ENCODE measurements around the gene MGAT2.
A peak's percentile ranks its signal among the peaks of the same experiment; 100 is the strongest.

Gene MGAT2

DNA sequence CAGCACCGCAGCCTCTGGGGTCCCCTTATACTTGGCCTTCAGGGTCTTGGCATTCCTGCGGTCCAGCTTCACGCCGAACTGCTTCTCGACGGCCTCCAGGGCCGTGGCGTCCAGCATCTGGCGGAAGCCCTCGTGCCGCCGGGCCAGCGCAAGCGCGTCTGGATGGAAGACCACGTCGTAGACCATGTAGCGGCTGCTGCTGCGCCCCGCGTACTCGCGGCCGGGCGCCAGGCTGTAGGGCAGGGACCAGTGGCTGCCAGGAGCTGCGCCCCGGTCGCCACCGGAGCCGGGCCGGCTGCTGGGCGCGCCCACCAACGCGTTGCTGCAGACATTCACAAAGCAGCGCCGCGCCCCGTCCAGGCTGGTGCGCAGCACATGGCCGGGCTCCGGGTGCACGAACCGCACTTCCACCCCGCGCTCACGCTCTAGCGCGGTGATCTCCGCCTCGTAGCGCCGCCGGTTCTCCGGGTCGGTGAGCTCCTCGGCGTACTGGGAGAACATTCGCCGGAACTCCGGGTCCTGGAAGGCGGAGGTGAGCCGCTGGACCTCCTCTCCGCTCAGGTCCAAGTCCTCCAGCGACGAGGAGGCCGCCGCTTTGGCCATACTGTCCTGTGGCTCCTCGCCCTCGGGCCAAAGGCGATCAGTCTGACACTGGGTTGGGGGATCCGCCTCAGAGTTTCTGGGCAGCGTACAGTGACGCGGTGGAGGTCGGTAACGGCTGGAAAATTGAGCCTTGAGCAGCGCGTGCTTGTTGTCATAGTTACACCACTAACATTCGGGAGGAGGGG is 14.1 kb downstream of the MGAT2 start, which contains the start of gene DNAAF2:
DNAAF2 (minus strand) TSS at position 698 of the 788 bp plus-strand sequence; CDS start at position 603, 95 bp downstream.
- peak; percentile 75 for DNase-seq (ENCODE audit: low read depth, low spot score)
- peak within 1 kb of the TSS; percentile 96 for H3K4me3 ChIP-seq (ENCODE audit: low read depth, low read length)
- TF ChIP-seq, protein P1, sequence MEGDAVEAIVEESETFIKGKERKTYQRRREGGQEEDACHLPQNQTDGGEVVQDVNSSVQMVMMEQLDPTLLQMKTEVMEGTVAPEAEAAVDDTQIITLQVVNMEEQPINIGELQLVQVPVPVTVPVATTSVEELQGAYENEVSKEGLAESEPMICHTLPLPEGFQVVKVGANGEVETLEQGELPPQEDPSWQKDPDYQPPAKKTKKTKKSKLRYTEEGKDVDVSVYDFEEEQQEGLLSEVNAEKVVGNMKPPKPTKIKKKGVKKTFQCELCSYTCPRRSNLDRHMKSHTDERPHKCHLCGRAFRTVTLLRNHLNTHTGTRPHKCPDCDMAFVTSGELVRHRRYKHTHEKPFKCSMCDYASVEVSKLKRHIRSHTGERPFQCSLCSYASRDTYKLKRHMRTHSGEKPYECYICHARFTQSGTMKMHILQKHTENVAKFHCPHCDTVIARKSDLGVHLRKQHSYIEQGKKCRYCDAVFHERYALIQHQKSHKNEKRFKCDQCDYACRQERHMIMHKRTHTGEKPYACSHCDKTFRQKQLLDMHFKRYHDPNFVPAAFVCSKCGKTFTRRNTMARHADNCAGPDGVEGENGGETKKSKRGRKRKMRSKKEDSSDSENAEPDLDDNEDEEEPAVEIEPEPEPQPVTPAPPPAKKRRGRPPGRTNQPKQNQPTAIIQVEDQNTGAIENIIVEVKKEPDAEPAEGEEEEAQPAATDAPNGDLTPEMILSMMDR (IDR thresholded peaks at IDR 0.05; ENCODE audit: low read depth, low read length): no peak
- in situ Hi-C loops (cut with HindIII; ENCODE audit: low sequenced_read_pairs): no loop called here

DNA sequence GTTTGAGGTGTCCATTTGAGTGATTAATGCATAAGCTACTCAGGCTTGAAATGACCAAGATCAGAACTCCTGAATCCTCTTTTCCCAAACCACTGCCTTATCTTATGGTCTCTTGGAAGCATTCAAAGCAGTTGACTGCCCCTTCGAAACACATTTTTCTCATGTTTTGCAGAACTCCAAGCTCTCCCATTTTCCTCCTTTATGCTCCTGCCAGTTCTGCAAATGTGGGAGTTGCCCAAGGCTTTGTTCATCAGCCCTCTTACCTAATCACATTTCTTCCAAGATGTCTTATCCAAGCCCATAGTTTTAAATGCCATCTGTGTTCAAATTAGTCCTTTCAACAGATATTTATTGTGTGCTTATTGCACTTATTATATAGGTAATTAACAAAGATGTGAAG is 16.3 kb downstream of the MGAT2 start:
- in situ Hi-C loops (cut with HindIII; ENCODE audit: low sequenced_read_pairs): no loop called here
- H3K4me3 ChIP-seq (ENCODE audit: low read depth, low read length): no peak overlapping the region
- no peak for DNase-seq (ENCODE audit: low read depth, low spot score)
- TF ChIP-seq, protein P1 (IDR thresholded peaks at IDR 0.05; ENCODE audit: low read depth, low read length): no peak

DNA sequence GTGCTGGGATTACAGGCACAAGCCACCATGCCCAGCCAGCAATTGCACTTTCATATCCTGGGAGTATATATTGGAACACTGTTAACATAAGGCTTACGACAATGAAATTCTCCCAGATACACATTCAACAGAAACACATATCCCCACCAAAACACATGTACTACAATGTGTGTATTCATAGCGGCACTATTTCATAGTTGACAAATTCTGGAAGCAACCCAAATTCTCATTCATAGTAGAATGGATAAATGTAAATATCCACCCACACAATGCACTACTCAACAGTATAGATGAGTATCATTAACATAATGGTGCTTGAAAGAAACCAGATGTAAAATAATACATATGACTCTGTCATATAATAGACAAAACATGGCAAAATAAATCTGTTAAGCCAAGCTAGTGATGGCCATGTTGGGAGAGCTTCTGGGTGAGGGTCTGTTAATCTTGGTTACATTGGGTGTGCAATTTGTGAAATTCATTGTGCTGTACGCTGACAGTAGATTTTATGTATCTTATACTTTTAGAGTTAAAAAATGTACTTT is 17.0 kb downstream of the MGAT2 start:
- no peak for DNase-seq (ENCODE audit: low read depth, low spot score)
- in situ Hi-C loops (cut with HindIII; ENCODE audit: low sequenced_read_pairs): no loop called here
- no peak overlapping the region for H3K4me3 ChIP-seq (ENCODE audit: low read depth, low read length)
- TF ChIP-seq, protein P1 (IDR thresholded peaks at IDR 0.05; ENCODE audit: low read depth, low read length): no peak

DNA sequence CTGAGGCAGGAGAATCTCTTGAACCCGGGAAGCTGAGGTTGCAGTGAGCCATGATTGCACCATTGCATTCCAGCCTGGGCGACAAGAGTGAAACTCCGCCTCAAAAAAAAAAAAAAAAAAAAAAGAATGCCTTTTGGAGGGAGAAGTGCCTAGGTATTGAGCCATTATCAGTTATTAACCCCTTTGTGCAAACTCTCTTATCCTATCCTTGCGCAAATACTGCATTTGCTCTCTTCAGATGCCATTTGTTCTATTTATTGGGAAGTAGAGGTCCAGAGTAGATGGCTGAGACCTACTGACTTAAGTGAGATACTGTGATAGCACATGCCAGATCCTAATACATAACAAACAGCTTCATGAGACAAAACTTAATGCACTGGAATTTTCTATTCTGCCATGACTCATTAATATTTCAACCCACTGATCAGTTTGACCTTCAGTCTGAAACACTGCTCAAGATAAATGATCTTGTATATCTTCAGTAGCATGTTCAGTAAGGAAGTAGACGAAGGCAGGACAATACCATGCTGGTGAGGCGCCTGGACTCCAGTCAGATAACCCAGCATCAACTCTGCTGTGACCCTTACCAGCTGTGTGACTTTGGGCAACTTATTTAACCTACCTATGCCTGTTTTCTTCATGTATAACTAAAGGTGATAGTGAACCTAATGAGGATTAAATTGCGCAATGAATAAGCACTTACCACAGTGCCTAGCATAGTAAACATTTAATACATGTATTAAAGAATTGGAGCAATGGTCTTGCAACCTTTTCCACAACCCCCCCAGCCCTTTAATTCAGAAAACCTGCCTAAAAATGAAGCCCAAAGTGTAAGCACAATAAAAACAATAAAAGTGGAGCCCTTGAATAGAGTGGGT is 20.2 kb downstream of the MGAT2 start:
- TF ChIP-seq, protein P1 (IDR thresholded peaks at IDR 0.05; ENCODE audit: low read depth, low read length): no peak
- in situ Hi-C loops (cut with HindIII; ENCODE audit: low sequenced_read_pairs): no loop called here
- no peak for DNase-seq (ENCODE audit: low read depth, low spot score)
- no peak overlapping the region for H3K4me3 ChIP-seq (ENCODE audit: low read depth, low read length)

DNA sequence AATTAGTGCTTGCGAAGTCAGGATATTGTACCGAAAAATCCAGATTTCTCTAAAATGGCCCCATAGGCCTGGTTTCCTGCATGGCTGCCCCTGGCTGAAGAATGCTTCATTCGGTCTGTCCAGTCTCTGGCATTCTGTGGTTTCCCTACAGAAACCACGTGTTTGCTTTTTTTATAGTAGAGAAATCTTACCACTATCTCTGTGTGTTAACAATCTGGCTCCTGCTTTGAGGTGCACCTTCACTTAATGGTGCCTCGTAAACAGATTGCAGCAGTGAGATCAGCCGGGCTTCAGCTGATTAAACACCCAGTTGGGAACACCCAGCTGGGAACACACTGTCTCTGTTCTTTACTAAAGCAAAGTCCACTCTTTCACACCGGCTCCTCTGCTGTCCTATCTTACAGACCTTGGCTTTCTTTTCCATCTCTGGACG is 21.1 kb downstream of the MGAT2 start:
- TF ChIP-seq, protein P1 (IDR thresholded peaks at IDR 0.05; ENCODE audit: low read depth, low read length): no peak
- peak; percentile 36 for DNase-seq (ENCODE audit: low read depth, low spot score)
- in situ Hi-C loops (cut with HindIII; ENCODE audit: low sequenced_read_pairs): no loop called here
- no peak overlapping the region for H3K4me3 ChIP-seq (ENCODE audit: low read depth, low read length)

DNA sequence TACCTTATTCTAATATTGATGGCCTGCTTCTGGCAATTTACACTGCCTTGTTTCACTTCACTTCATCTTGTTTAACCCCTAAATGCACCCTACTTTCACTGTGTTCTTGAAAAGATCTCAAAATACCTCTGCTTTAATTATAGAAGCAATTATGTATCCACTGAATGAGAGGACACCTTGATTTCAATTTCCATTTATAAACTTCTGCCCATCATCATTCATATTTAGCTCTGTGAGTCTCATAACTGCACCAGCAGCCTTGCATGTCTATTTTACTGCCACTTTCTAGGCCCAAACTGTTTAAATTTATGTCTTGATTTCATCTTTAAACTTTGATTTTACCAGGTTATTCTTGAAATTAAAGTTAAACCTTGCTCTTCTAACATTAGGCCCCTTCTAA is 21.6 kb downstream of the MGAT2 start:
- in situ Hi-C loops (cut with HindIII; ENCODE audit: low sequenced_read_pairs): no loop called here
- DNase-seq (ENCODE audit: low read depth, low spot score): no peak
- H3K4me3 ChIP-seq (ENCODE audit: low read depth, low read length): no peak overlapping the region
- TF ChIP-seq, protein P1 (IDR thresholded peaks at IDR 0.05; ENCODE audit: low read depth, low read length): no peak
